Tibial nerve (tissue), 3 donors: Measurements from ENCODE around the gene ETFRF1.

Source experiments
- POLR2A ChIP-seq, 2 donors: fragments of 450-650 bp; IDR thresholded peaks; one replicate each; pipeline ENCODE4 v1.6.1; 2017; ENCODE audit warnings: antibody characterized with exemption in 2 of 2, mild to moderate bottlenecking in 2 of 2, moderate library complexity in 2 of 2
- TF ChIP-seq, protein P1 (sequence below), 5 experiments: fragments of 200-600 bp in 3 of 5; fragments of 450-650 bp in 2 of 5; sonication (generic) in 3 of 5; IDR thresholded peaks; one replicate each; pipeline ENCODE4 v1.5.1; 2016 to 2019; ENCODE audit warnings: antibody characterized with exemption in 5 of 5, mild to moderate bottlenecking in 3 of 5, moderate library complexity in 2 of 5

DNA sequence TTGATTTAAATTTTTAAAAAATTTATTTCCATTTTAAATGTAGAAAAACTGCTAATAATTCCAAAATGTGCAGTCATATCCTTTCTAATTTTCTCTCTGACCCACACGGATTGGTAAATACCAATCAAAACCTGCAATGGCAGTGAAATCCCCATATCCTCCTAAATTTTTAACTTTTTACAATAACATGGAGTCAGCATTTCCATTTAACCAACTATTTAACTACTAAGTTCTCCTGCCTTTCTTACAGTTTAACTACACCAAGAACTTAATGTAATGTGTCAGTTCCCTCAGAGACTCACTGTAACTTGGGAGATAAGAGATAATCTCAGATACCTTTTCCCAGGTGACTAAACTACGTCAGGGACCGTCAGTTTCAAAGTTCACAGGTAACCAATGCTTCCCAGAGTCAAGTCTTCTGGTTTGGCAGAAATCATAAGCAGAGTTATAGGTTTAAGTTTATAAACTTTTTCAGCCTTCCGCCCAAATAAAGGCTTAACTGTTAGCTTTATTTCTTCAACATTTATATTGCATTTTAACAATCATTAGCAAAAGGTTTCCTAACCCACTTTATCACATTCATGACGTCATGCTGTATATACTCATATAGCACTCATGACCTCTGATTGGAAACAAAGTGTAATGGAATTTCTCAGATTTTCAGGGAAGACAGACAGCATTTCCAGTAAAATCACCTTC lies 48.1 kb downstream of the ETFRF1 start:
- TF ChIP-seq, protein P1, sequence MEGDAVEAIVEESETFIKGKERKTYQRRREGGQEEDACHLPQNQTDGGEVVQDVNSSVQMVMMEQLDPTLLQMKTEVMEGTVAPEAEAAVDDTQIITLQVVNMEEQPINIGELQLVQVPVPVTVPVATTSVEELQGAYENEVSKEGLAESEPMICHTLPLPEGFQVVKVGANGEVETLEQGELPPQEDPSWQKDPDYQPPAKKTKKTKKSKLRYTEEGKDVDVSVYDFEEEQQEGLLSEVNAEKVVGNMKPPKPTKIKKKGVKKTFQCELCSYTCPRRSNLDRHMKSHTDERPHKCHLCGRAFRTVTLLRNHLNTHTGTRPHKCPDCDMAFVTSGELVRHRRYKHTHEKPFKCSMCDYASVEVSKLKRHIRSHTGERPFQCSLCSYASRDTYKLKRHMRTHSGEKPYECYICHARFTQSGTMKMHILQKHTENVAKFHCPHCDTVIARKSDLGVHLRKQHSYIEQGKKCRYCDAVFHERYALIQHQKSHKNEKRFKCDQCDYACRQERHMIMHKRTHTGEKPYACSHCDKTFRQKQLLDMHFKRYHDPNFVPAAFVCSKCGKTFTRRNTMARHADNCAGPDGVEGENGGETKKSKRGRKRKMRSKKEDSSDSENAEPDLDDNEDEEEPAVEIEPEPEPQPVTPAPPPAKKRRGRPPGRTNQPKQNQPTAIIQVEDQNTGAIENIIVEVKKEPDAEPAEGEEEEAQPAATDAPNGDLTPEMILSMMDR (IDR thresholded peaks at IDR 0.05), result no peak
- no peak for TF ChIP-seq POLR2A (IDR thresholded peaks at IDR 0.05)
